GM23338 (cell line): ENCODE results near the gene TSKS. TPM values are rescaled to one million over a fixed set of nuclear protein-coding genes. Genes with fewer than 3 reads are reported as not detected.

ENCODE experiments used
- EZH2phosphoT487 ChIP-seq: fragments of 200-600 bp; sonication (generic); IDR thresholded peaks from one replicate; pipeline ENCODE4 v1.8.1; 2018; ENCODE audit warnings: antibody characterized with exemption; ENCODE audit not compliant: unreplicated experiment
- NANOG ChIP-seq: IDR thresholded peaks from 2 replicates; pipeline ENCODE4 v1.6.1; 2016; ENCODE audit warnings: antibody characterized with exemption, borderline replicate concordance
- STAT1 ChIP-seq: IDR thresholded peaks from one replicate; pipeline ENCODE4 v1.6.1; 2016; ENCODE audit warnings: antibody characterized with exemption; ENCODE audit not compliant: unreplicated experiment
- ZNF114 ChIP-seq: fragments of 250-450 bp; sonication (Bioruptor Pico); IDR thresholded peaks from 2 replicates; pipeline ENCODE4 v1.5.0; 2020; ENCODE audit warnings: mild to moderate bottlenecking, moderate library complexity
- ZNF331 ChIP-seq: fragments of 250-450 bp; sonication (Bioruptor Pico); IDR thresholded peaks from 2 replicates; pipeline ENCODE4 v1.5.0; 2020; ENCODE audit warnings: low read depth, mild to moderate bottlenecking, moderate library complexity
- polyA plus RNA-seq: library from polyadenylated mRNA; unstranded; fragments of >200 nt; fragmentation: Nextera tagmentation; extraction: Ambion mirVana; gene quantifications from 2 replicates; pipeline ENCODE4 v1.2.1, GENCODE V29; 2016
- total RNA-seq: library from RNA; depleted of rRNA; stranded (reverse); fragments of >200 nt; shearing (Covaris generic); gene quantifications from 2 replicates; pipeline ENCODE4 v1.2.3, GENCODE V29; 2014
- TF ChIP-seq, protein P1 (sequence below): fragments of 250-450 bp; sonication (Bioruptor Pico); IDR thresholded peaks from 2 replicates; pipeline ENCODE4 v1.5.0; 2020; ENCODE audit warnings: mild to moderate bottlenecking, moderate library complexity
- TF ChIP-seq, protein P2 (sequence below), 2 experiments: fragments of 200-600 bp in 1 of 2; sonication (generic) in 1 of 2; conservative IDR thresholded peaks; 2 replicates each; pipeline versions ENCODE4 v1.5.1 to v1.6.1; 2016 to 2017; ENCODE audit warnings: antibody characterized with exemption in 2 of 2, low read depth in 2 of 2, mild to moderate bottlenecking in 2 of 2, moderate library complexity in 1 of 2

The TSKS gene
- total and polyA plus RNA-seq, 2 experiments from 2014 or later, result 0.99 TPM; not detected in 1

DNA sequence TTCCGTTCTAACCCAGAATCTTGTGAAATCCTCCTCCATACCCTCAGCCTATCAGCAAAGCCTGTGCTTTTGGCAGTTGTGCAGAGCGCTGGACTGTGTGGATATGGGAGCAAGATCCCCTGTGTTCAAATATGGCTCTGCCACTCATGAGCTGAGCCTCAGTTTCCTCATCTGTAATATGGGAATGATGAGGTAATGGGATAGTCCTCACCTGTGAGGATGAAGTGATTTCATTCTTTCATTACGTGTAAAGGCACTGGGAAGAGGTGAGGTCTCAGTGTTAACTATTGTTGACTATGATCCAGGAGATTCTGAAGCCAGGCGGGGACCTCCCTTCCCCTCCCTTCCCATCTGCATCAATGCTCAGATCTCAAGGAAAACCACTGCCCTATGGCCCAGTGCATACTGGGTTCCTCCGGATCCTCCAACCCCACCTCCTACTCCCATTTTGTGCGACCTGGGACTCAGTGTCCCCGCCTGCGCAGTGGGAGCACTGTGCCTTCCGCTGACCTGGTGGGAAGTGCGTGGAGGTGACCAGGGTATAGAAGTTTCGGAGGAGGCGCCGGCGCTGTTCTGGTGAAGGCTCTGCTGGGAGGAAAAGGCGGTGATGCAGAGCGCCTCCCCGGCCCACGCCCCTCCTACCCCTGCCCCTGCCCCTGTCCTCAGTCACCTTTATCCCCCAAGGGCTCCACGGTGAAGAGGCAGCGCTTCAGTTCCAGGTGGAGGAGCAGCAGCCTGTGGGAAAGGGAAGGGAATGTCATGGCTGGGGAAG, 45.0 kb upstream of the TSKS start (continued):
- TF ChIP-seq, protein P1, sequence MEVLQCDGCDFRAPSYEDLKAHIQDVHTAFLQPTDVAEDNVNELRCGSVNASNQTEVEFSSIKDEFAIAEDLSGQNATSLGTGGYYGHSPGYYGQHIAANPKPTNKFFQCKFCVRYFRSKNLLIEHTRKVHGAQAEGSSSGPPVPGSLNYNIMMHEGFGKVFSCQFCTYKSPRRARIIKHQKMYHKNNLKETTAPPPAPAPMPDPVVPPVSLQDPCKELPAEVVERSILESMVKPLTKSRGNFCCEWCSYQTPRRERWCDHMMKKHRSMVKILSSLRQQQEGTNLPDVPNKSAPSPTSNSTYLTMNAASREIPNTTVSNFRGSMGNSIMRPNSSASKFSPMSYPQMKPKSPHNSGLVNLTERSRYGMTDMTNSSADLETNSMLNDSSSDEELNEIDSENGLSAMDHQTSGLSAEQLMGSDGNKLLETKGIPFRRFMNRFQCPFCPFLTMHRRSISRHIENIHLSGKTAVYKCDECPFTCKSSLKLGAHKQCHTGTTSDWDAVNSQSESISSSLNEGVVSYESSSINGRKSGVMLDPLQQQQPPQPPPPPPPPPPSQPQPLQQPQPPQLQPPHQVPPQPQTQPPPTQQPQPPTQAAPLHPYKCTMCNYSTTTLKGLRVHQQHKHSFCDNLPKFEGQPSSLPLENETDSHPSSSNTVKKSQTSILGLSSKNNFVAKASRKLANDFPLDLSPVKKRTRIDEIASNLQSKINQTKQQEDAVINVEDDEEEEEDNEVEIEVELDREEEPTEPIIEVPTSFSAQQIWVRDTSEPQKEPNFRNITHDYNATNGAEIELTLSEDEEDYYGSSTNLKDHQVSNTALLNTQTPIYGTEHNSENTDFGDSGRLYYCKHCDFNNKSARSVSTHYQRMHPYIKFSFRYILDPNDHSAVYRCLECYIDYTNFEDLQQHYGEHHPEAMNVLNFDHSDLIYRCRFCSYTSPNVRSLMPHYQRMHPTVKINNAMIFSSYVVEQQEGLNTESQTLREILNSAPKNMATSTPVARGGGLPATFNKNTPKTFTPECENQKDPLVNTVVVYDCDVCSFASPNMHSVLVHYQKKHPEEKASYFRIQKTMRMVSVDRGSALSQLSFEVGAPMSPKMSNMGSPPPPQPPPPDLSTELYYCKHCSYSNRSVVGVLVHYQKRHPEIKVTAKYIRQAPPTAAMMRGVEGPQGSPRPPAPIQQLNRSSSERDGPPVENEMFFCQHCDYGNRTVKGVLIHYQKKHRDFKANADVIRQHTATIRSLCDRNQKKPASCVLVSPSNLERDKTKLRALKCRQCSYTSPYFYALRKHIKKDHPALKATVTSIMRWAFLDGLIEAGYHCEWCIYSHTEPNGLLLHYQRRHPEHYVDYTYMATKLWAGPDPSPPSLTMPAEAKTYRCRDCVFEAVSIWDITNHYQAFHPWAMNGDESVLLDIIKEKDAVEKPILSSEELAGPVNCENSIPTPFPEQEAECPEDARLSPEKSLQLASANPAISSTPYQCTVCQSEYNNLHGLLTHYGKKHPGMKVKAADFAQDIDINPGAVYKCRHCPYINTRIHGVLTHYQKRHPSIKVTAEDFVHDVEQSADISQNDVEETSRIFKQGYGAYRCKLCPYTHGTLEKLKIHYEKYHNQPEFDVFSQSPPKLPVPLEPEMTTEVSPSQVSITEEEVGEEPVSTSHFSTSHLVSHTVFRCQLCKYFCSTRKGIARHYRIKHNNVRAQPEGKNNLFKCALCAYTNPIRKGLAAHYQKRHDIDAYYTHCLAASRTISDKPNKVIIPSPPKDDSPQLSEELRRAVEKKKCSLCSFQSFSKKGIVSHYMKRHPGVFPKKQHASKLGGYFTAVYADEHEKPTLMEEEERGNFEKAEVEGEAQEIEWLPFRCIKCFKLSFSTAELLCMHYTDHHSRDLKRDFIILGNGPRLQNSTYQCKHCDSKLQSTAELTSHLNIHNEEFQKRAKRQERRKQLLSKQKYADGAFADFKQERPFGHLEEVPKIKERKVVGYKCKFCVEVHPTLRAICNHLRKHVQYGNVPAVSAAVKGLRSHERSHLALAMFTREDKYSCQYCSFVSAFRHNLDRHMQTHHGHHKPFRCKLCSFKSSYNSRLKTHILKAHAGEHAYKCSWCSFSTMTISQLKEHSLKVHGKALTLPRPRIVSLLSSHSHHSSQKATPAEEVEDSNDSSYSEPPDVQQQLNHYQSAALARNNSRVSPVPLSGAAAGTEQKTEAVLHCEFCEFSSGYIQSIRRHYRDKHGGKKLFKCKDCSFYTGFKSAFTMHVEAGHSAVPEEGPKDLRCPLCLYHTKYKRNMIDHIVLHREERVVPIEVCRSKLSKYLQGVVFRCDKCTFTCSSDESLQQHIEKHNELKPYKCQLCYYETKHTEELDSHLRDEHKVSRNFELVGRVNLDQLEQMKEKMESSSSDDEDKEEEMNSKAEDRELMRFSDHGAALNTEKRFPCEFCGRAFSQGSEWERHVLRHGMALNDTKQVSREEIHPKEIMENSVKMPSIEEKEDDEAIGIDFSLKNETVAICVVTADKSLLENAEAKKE (CRISPR knock-in tag), result no peak
- TF ChIP-seq ZNF114 (CRISPR knock-in tag), result no peak
- TF ChIP-seq EZH2phosphoT487, result no peak
- no peak for TF ChIP-seq STAT1
- TF ChIP-seq NANOG, result no peak
- no peak for TF ChIP-seq ZNF331
- TF ChIP-seq, protein P2, sequence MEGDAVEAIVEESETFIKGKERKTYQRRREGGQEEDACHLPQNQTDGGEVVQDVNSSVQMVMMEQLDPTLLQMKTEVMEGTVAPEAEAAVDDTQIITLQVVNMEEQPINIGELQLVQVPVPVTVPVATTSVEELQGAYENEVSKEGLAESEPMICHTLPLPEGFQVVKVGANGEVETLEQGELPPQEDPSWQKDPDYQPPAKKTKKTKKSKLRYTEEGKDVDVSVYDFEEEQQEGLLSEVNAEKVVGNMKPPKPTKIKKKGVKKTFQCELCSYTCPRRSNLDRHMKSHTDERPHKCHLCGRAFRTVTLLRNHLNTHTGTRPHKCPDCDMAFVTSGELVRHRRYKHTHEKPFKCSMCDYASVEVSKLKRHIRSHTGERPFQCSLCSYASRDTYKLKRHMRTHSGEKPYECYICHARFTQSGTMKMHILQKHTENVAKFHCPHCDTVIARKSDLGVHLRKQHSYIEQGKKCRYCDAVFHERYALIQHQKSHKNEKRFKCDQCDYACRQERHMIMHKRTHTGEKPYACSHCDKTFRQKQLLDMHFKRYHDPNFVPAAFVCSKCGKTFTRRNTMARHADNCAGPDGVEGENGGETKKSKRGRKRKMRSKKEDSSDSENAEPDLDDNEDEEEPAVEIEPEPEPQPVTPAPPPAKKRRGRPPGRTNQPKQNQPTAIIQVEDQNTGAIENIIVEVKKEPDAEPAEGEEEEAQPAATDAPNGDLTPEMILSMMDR (conservative IDR thresholded peaks at IDR 0.05; ENCODE audit: low read depth in 2 of 2), result no peak
